ENCODE measurements around the gene PLEKHG7.

DNA sequence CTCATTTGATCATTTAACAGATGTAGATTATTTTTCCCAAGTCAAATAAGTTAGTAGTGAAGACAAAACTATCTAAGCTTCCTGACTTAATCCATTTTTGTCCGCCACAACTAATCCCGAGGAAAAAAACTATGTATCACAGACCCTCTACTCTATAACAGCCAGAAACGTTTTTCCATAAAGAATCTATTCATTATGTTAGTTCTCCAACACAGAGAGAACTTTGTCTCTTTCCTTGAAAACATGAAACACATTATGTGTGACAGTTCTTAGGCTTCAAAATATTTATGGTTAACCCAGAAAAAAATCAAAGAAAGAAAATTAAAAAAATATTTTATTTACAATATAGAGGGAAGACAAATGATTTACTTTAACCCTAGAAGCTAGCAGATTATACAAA lies 100.1 kb downstream of the PLEKHG7 start:
- no peak for TF ChIP-seq POLR2A (IDR thresholded peaks at IDR 0.05; ENCODE audit: low read depth, low read length)
- no peak for TF ChIP-seq TAF1 (IDR thresholded peaks at IDR 0.05; ENCODE audit: low read depth, low read length)

Measured in GM12891 (cell line).